CD4-positive, alpha-beta T cell treated with Interleukin-2 at 100 ng/mL for 4 hours (primary cell): ENCODE results near the gene TMEM121.
A peak's percentile ranks its signal among the peaks of the same experiment; 100 is the strongest.

ENCODE experiments used
- DNase-seq: peaks from one replicate; pipeline ENCODE4 v3.0.0-alpha.2; 2020; ENCODE audit warnings: low spot score

Gene TMEM121

DNA sequence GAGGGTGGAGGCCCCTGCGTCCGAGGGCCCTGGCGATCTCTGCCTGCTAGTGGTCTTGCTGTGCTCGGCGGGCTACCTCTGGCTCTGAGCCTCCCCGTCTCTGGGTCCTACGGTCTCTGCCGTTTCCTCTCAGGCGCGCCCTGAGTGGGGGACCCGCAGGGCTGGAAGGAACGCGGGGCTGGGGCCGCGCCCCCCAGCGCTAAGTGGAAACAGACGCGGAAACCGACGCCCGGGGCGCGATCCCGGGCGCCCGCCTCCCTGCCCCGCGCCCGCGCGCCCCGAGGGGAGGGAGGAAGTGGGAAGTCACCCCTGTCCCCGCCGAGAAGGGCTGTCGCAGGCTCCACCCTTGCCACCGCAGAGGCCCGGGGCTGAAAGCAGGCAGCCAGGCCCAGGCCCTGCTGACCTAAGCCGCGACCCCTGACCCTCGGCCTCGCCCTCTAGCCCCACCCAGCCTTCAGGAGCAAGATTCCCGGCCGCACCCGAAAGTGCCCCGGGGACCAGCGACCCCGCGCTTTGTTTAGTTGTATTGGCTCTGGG lies 38.9 kb upstream of the TMEM121 start:
- peak; percentile 78 for DNase-seq

DNA sequence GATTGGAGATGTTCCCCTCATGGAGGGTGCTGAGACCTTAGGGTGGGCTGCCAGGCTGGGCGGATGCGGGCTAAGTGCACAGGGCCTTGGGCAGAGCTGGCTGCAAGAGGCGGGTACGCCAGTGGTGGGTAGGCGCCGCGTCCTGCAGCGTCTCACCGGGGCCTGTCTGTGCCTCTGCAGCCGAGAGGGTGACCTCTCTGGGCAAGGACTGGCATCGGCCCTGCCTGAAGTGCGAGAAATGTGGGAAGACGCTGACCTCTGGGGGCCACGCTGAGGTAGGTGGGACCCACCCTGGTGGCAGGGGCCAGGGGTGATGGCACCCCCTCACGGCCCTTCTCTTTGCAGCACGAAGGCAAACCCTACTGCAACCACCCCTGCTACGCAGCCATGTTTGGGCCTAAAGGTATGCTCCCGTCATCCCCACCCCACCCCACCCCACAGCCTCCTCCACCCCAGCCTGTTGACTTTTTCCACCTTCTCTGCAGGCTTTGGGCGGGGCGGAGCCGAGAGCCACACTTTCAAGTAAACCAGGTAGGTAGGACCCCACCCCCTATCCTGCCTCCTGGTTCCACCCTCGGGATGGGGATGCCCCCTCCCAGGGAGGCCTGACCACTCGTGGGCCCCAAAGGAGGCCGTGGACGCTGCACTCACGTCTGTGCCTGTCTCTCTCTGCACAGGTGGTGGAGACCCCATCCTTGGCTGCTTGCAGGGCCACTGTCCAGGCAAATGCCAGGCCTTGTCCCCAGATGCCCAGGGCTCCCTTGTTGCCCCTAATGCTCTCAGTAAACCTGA lies 38.2 kb upstream of the TMEM121 start:
- peak; percentile 52 for DNase-seq

DNA sequence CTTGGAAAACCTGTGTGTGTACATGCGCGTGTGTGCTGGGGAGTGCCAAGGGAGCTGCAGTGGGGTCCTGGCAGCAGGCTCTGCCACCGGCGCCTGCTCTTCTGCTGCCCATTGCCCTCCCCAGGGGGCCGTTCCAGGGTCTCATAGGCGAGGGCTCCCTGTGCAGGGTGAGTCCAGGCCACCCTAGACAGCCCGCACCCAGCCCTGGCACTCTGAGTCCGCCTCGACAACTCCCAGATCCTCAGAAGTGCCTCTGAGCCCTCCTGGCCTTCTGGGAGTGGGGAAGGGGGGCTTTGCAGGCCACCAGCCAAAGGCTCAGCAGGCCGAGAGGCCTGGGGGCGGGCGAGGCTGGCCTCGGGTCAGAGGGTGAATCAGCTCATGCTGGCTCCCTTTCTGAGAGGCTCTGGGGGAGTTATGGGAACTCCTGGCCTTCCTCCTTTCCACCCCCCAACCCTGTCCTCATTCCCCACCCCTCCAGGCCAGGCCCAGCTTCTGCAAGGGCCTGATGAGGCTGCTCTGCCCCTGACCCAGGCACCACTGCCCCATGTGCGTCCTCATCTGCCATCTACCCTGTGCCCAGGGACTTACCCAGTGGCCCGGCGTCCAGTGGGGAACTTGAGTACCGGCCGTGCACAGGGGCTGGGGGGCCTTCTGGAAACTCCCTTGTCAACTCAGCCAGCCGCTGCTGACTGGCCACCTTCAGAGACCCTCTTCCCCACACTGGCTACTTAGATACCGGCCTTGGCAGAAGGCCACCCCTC lies 37.4 kb upstream of the TMEM121 start:
- DNase-seq = peak; percentile 31

DNA sequence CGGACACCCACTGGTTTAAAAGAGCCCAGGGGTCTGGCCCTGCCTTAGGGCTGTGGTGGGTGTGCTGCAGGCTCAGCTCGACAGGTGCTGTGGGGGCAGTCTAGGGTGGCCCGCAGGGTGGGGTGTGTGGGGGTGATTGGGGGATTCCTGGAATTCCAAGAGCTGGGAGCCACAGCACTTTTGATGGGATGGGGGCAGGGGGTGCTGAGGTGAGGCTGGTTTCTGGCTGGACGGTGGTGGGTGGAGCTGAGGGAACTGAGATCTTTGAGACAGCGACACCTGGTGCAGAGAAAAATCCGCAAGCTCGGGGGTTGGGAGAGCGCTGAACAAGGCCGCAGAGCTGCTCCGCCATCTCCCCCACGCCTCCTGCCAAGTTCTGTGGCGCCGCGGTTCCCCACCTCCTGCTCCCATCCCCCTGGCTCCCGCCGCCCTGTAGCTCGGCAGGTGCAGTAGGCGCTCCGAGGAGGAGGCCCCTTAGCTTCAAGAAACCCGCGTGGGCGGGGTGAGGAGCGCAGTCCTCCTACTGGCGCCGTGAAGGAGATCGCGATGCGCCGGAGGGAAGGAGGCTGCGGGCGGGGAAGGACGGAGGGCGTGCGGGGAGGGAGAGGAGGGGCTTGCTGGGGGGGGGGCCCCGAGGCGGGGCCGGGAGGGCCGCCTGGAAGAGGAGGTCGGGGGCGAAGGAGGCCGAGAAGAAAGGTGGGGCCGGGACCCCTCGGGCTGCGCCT lies 36.7 kb upstream of the TMEM121 start:
- peak; percentile 89 for DNase-seq

DNA sequence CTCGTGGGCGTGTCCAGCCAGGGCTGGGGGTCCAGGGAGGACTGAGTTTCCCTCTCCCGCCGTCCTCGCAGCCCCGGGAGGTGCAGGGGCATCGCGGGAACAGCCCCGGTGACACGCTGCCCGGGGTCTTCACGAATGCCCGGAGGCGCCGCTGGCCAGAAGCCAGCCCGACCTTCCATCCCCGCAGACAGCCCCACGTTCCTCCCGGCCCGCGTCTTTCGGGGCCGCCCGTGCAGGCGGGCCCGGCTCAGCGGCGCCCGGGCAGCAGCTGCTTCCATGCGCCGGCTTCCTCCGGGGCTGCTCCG lies 36.2 kb upstream of the TMEM121 start:
- DNase-seq = no peak

DNA sequence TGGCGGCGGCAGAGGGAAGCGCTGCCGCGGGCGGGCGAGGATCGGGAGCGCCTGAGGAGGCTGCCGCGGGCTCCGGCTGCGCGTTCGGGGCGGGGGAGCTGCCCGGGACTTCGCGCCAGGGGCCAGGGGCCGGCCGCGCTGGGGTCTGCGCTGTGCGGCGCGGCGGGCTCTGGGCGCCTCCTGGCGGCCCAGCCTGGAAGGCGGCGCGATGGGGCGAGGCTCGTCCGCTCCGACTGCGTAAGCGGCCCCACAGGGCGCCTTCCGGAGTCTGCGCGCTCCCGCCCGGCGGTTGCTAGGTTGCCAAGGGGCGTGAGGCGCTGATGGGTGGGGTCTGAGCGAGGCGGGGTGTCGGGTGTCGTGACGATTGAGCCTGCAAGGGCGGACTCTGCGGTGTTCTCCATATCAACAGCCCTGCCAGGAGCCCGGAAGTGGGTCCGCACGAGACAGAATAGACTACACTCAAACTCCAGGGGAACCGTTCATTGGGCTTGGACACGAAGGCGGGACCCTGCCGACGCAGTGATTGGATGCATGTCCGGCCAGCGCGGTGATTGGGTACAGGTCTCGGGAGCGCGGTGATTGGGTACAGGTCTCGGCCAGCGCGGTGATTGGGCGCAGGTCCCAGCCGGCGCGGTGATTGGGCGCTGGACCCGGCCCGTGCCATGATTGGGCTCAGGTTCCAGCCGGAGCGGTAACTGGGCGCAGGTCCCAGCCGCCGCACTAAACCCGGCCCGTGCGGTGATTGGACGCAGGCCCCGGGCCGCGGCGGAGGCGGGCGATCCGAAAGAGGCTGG lies 35.6 kb upstream of the TMEM121 start, which contains the start of gene TEDC1:
Gene TEDC1, plus strand, starts transcription at position 675 of the 794 bp plus-strand sequence. CDS start 130 bp downstream, outside the sequence.
- DNase-seq = peak; percentile 99

GRCh38 chr14:105491366-105491973 lies 34.9 kb upstream of the TMEM121 start:
- peak; percentile 90 for DNase-seq

DNA sequence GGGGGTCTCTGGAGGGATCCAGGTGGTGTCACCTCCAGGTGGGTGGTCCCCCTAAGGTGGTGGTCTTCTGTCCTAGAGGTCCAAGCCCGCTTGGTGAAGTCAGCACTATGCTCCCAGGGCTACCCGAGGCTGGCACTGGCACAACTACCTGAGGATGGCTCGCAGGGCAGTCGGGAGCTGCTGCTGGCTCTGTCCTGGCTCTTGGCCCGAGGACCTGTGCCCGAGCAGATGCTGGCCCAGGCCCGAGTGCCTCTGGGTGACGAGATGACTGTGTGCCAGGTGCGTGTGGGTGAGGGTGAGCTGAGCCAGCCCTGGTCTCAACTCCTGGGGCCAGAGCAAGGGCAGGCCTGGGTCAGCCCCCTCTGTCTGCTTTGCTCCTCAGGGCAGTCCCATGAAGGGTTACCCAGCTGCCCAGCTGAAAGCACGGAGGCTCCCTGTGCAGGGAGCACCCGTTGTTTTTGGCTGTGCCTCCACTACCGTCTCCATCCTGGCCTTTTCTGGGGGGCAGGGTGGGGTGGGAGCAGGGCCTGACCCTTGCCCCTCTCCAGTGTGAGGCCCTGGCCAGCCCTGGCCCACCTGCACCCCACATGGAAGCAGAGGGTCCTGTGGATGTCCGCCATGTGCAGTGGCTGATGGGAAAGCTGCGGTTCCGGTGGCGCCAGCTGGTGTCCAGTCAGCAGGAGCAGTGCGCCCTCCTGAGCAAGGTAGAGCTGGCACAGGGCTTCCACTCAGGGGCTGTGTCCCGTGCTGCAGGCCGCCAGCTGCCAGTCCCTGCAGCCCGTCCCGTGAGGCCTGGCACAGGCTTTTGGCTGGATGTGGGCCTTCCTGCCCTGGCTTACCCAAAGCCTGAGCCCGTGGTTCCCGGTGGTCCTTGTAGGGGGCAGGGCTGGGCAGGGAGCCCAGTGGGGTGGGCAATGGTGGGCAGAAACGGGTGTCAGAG lies 34.1 kb upstream of the TMEM121 start:
- DNase-seq = peak; percentile 13

DNA sequence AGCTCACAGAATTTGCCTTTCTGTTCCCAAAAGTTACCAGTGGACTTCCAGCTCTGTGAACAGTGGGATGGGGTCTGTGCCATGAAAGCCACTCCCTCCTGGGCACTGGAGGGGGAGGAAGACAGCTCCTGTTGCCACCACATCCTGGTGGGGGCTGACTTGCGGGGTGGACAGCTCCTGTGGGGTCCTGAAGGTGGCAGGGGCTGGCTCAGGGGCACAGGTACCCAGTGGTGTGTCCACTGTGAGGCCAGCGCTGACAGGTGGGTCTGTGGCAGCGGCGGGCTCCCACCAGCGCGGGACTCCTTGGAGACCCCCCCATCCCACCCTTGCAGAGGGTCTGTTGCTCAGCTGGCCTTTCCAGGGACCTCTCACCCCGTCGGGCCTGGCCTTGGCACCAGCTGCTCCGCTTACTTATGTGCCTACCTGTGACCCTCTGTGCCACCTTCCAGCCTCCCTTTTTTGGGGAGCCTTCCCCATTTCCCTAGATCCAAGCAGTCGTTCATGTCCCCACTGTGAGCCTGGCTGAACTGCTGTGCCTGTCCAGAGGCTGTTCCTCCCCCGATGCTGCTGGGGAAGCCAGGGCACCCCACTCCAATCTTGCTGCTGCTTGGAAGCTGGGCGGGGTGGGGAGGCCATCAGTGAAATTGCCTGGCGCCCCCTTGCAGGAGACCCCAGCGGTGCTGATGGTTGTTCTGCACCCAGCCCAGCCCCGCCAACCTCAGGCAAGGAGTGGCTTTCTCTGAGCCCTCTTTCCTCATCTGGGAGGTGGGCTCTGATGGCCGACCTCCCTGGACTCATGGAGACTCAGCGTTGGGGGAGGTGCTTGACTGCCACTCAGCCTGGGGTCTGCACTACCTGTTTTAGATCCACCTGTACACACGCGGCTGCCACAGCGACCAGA lies 33.2 kb upstream of the TMEM121 start:
- peak; percentile 23 for DNase-seq

GRCh38 chr14:105493921-105494605 lies 32.3 kb upstream of the TMEM121 start:
- DNase-seq = peak; percentile 23

DNA sequence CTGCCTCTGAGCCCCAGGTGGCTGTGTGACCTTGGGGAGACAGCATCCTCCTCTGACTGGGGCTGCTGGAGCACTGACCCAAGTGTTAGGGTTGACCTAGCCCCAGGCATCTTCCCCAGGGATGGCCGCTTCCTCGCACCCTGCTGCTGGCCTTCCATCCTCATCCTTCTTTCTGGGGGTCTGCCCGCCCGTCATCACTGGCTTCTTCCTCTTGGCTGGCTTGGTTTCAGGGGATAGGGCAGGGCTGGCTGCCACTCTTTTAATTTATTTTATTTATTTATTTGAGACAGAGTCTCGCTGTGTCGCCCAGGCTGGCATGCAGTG lies 31.8 kb upstream of the TMEM121 start:
- no peak for DNase-seq

DNA sequence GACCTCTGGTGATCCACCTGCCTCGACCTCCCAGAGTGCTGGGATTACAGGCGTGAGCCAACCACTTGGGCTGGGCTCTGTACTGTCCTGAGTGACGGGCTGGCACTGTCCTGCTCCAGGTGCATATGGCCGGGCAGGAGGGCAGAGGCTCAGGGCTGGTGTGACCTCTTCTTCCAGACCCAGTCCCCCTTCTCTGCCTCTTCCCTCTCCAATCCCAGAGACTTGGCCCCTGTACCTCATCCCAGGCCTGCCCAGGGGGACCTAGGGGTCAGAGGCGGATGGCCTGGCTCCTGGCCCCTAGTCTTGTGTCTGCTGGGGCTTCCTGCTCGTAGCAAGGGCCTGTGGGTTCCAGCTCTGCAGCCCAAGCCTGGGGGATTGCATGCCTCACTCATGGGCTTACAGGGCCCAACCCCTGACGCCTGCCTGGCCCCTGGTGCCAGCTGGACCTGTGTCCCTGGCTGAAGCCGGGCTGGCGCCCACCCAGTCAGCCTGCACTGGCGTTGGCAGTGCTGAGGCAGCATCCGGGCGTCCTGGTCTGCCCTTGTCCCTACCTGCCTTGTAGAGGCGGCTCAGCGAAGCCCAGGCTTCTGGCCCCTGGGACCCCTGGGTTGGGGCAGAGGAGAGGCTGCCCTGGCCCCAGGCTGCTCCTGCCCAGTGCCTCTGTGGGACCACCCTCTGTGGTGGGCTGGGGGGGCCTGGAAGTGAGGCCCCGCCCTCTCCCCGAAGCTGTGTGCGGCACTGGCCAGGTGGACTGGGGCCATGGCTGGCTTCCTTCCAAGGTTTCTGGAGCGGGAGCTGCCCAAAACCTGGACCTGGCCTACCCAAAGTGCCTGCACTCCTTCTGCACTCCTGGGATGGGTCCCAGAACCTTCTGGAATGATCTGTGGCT lies 31.0 kb upstream of the TMEM121 start:
- DNase-seq = no peak

GRCh38 chr14:105495990-105496830 lies 30.2 kb upstream of the TMEM121 start:
- peak; percentile 13 for DNase-seq

GRCh38 chr14:105496831-105497591 lies 29.4 kb upstream of the TMEM121 start:
- no peak for DNase-seq

- no peak for DNase-seq
Measured at GRCh38 chr14:105497671-105498429, 28.5 kb upstream of the TMEM121 start.
